Fibroblast of lung (primary cell): ENCODE data around the gene SELENOP. TPM values are rescaled to one million over a fixed set of nuclear protein-coding genes. Genes with fewer than 3 reads are reported as not detected.

Experiments used
- DNase-seq, 2 donors: peaks; one replicate each; pipeline versions ENCODE4 v3.0.0 to v3.0.0-alpha.2; 2010; ENCODE audit warnings: low read depth in 2 of 2
- H2AFZ ChIP-seq: 2 replicates; pipeline ENCODE4 v1.5.1; 2012; ENCODE audit warnings: low read length, control low read depth, inconsistent platforms
- H3K27ac ChIP-seq: 2 replicates; pipeline ENCODE4 v1.5.1; 2011; ENCODE audit warnings: low read length, control low read depth; ENCODE audit not compliant: insufficient read depth
- H3K27me3 ChIP-seq: 2 replicates; pipeline ENCODE4 v1.5.1; 2011; ENCODE audit warnings: mild to moderate bottlenecking, low read length; ENCODE audit not compliant: control insufficient read depth, insufficient read depth
- H3K36me3 ChIP-seq: 2 replicates; pipeline ENCODE4 v1.5.1; 2011; ENCODE audit warnings: low read length; ENCODE audit not compliant: control insufficient read depth, insufficient read depth
- H3K4me1 ChIP-seq: 2 replicates; pipeline ENCODE4 v1.5.1; 2011; ENCODE audit warnings: low read length; ENCODE audit not compliant: control insufficient read depth, insufficient read depth; ENCODE audit errors: extremely low read depth
- H3K4me2 ChIP-seq: 2 replicates; pipeline ENCODE4 v1.5.1; 2011; ENCODE audit warnings: low read length, control low read depth; ENCODE audit not compliant: insufficient read depth; ENCODE audit errors: extremely low read depth
- H3K4me3 ChIP-seq, 4 experiments: fragments of 200-600 bp in 1 of 4; sonication (generic) in 1 of 4; replicated peaks in 1 of 4; 2 replicates each; pipeline ENCODE4 v1.5.1; 2011 to 2016; ENCODE audit warnings: low read length in 4 of 4, low read depth in 3 of 4, mild to moderate bottlenecking in 3 of 4, control low read depth in 2 of 4, inconsistent platforms in 1 of 4, mixed read lengths in 1 of 4; ENCODE audit not compliant: insufficient read depth in 1 of 4; ENCODE audit errors: control extremely low read depth in 1 of 4
- H3K79me2 ChIP-seq: 2 replicates; pipeline ENCODE4 v1.5.1; 2012; ENCODE audit warnings: mild to moderate bottlenecking, low read length, inconsistent platforms; ENCODE audit not compliant: control insufficient read depth, insufficient read depth
- H3K9ac ChIP-seq: 2 replicates; pipeline ENCODE4 v1.5.1; 2011; ENCODE audit warnings: mild to moderate bottlenecking, low read length, control low read depth; ENCODE audit not compliant: insufficient read depth
- H3K9me3 ChIP-seq: 2 replicates; pipeline ENCODE4 v1.5.1; 2012; ENCODE audit warnings: low read depth, low read length; ENCODE audit not compliant: control insufficient read depth, insufficient read depth
- H4K20me1 ChIP-seq: 2 replicates; pipeline ENCODE4 v1.5.1; 2011; ENCODE audit warnings: low read length; ENCODE audit not compliant: control insufficient read depth, insufficient read depth; ENCODE audit errors: extremely low read depth
- EZH2 ChIP-seq: IDR thresholded peaks from 2 replicates; pipeline ENCODE4 v1.5.1; 2012; ENCODE audit warnings: low read length, control low read depth, mild to moderate bottlenecking; ENCODE audit errors: missing control alignments
- polyA plus RNA-seq, 2 donors: library from polyadenylated mRNA; depleted of rRNA in 1 of 2; stranded (reverse) in 1 of 2; unstranded in 1 of 2; fragments of >200 nt; gene quantifications; 2 replicates each; pipeline ENCODE4 v1.2.1, GENCODE V29; 2011 to 2012; ENCODE audit warnings: missing spikeins in 1 of 2
- total RNA-seq: library from RNA; depleted of rRNA; stranded (reverse); fragments of >200 nt; gene quantifications from 2 replicates; pipeline ENCODE4 v1.2.1, GENCODE V29; 2014
- TF ChIP-seq, protein P1 (sequence below), 2 donors: IDR thresholded peaks in 1 of 2; conservative IDR thresholded peaks in 1 of 2; 1 replicate in 1 of 2; 2 replicates in 1 of 2; pipeline ENCODE4 v1.5.1; 2011 to 2012; ENCODE audit warnings: low read length in 2 of 2, control low read depth in 1 of 2, inconsistent platforms in 1 of 2, low read depth in 1 of 2, mild to moderate bottlenecking in 1 of 2

Gene SELENOP
- total and polyA plus RNA-seq, 2 donors (not counting 1 experiment from before 2014, with no cell fraction given) = 75.2 to 677 TPM

DNA sequence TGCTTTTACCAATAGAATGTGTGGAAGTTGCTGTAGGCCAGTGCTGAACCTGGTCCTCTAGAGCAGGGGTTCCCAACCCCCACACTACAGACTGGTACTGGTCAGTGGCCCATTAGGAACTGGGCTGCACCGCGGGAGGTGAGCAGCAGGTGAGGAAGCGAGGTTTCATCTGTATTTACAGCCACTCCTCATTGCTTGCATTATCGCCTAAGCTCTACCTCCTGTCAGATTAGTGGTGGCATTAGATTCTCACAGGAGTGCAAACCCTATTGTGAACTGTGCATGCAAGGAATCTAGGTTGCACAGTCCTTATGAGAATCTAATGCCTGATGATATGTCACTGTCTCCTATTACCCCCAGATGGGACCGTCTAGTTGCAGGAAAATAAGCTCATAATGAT is 61.2 kb downstream of the SELENOP start:
- Histone ChIP-seq H2AFZ (no peak overlapping the region), H4K20me1 (no peaks in the 10 kb centered on the region), H3K79me2 (no peaks in the 10 kb centered on the region), H3K4me3 (no peak overlapping the region), H3K9ac (no peak overlapping the region), H3K4me2 (no peak overlapping the region), H3K4me1 (no peaks in the 10 kb centered on the region), H3K36me3 (no peaks in the 10 kb centered on the region), H3K27me3 (no peaks in the 10 kb centered on the region), H3K9me3 (no peaks in the 10 kb centered on the region), H3K27ac (no peak overlapping the region)
- TF ChIP-seq, protein P1, sequence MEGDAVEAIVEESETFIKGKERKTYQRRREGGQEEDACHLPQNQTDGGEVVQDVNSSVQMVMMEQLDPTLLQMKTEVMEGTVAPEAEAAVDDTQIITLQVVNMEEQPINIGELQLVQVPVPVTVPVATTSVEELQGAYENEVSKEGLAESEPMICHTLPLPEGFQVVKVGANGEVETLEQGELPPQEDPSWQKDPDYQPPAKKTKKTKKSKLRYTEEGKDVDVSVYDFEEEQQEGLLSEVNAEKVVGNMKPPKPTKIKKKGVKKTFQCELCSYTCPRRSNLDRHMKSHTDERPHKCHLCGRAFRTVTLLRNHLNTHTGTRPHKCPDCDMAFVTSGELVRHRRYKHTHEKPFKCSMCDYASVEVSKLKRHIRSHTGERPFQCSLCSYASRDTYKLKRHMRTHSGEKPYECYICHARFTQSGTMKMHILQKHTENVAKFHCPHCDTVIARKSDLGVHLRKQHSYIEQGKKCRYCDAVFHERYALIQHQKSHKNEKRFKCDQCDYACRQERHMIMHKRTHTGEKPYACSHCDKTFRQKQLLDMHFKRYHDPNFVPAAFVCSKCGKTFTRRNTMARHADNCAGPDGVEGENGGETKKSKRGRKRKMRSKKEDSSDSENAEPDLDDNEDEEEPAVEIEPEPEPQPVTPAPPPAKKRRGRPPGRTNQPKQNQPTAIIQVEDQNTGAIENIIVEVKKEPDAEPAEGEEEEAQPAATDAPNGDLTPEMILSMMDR (conservative IDR thresholded peaks at IDR 0.05 in 1 of 2, IDR thresholded peaks at IDR 0.05 in 1 of 2; ENCODE audit: low read depth in 1 of 2, low read length in 2 of 2) = no peak
- no peak for TF ChIP-seq EZH2
- DNase-seq = no peak

Other genes with a start within 250 kb of the SELENOP start
- 1.5 and 2.5 TPM in 2 replicates for gene CCDC152, start 55.1 kb downstream of the SELENOP start, total RNA-seq
- 1.4 and 3.3 TPM in 2 replicates for gene CCDC152, start 55.1 kb downstream of the SELENOP start, polyA plus RNA-seq
- gene ANXA2R, start 228.4 kb upstream of the SELENOP start, total RNA-seq = 1.8 and 3.1 TPM in 2 replicates
- gene ANXA2R, start 228.4 kb upstream of the SELENOP start, polyA plus RNA-seq = 0.61 and 1.4 TPM in 2 replicates